GM23248 (cell line): ENCODE measurements around the gene KPNA2. TPM values are rescaled to one million over a fixed set of nuclear protein-coding genes. Genes with fewer than 3 reads are reported as not detected.
"Not testable (repeated sequence)": the region's sequence is repeated elsewhere in the genome, so short reads cannot be mapped to it uniquely, and the experiment has no call there.

Experiments used
- DNase-seq: peaks from one replicate; pipeline ENCODE4 v3.0.0-alpha.2; 2015
- H2AFZ ChIP-seq: fragments of 200-600 bp; sonication (generic); 2 replicates; pipeline ENCODE4 v1.6.1; 2016; ENCODE audit warnings: antibody characterized with exemption
- H3F3A ChIP-seq: fragments of 200-600 bp; sonication (generic); 2 replicates; pipeline ENCODE4 v1.6.1; 2016; ENCODE audit warnings: mild to moderate bottlenecking, antibody characterized with exemption, mixed run types; ENCODE audit not compliant: insufficient read depth
- H3K27ac ChIP-seq: fragments of 200-600 bp; sonication (generic); 2 replicates; pipeline ENCODE4 v1.5.1; 2016; ENCODE audit warnings: mild to moderate bottlenecking
- H3K27me3 ChIP-seq: fragments of 200-600 bp; sonication (generic); replicated peaks from 2 replicates; pipeline ENCODE4 v1.6.1; 2016; ENCODE audit warnings: mild to moderate bottlenecking; ENCODE audit not compliant: insufficient read depth
- H3K36me3 ChIP-seq: fragments of 200-600 bp; sonication (generic); 2 replicates; pipeline ENCODE4 v1.6.1; 2016; ENCODE audit warnings: low read depth, mild to moderate bottlenecking
- H3K4me1 ChIP-seq: fragments of 200-600 bp; sonication (generic); 2 replicates; pipeline ENCODE4 v1.6.1; 2016; ENCODE audit warnings: mild to moderate bottlenecking; ENCODE audit not compliant: insufficient read depth
- H3K4me2 ChIP-seq: fragments of 200-600 bp; sonication (generic); one replicate; pipeline ENCODE4 v1.6.1; 2016; ENCODE audit warnings: mild to moderate bottlenecking; ENCODE audit not compliant: unreplicated experiment
- H3K4me3 ChIP-seq: fragments of 200-600 bp; sonication (generic); 2 replicates; pipeline ENCODE4 v1.5.1; 2016; ENCODE audit warnings: mild to moderate bottlenecking
- H3K79me2 ChIP-seq: fragments of 200-600 bp; sonication (generic); 2 replicates; pipeline ENCODE4 v1.6.1; 2016; ENCODE audit warnings: mild to moderate bottlenecking; ENCODE audit not compliant: insufficient read depth
- H3K9ac ChIP-seq: fragments of 200-600 bp; sonication (generic); 2 replicates; pipeline ENCODE4 v1.6.1; 2016; ENCODE audit warnings: mild to moderate bottlenecking
- H3K9me2 ChIP-seq: fragments of 200-600 bp; sonication (generic); 2 replicates; pipeline ENCODE4 v1.6.1; 2016; ENCODE audit warnings: mixed run types, mild to moderate bottlenecking, moderate library complexity; ENCODE audit not compliant: insufficient read depth
- H3K9me3 ChIP-seq: fragments of 200-600 bp; sonication (generic); one replicate; pipeline ENCODE4 v1.6.1; 2017; ENCODE audit warnings: low read depth
- H4K20me1 ChIP-seq: fragments of 200-600 bp; sonication (generic); 2 replicates; pipeline ENCODE4 v1.6.0; 2016; ENCODE audit not compliant: insufficient read depth
- EZH2 ChIP-seq: fragments of 200-600 bp; sonication (generic); IDR thresholded peaks from 2 replicates; pipeline ENCODE4 v1.6.1; 2018; ENCODE audit warnings: antibody characterized with exemption, mild to moderate bottlenecking; ENCODE audit not compliant: insufficient read depth, poor library complexity, severe bottlenecking
- EZH2phosphoT487 ChIP-seq: fragments of 200-600 bp; sonication (generic); IDR thresholded peaks from 2 replicates; pipeline ENCODE4 v1.6.1; 2018; ENCODE audit warnings: antibody characterized with exemption, moderate library complexity, mild to moderate bottlenecking, low read depth; ENCODE audit not compliant: insufficient read depth
- WGBS, 2 experiments: methylation state at CpG; one replicate each; pipeline ENCODE4 v1.1.6; 2015 to 2017; ENCODE audit warnings: low lambda C conversion rate in 2 of 2, low coverage in 1 of 2; ENCODE audit errors: missing lambda C conversion rate in 2 of 2; 5-methylcytosine and 5-hydroxymethylcytosine counted together
- in situ Hi-C: fragments of 300-500 bp; cut with MboI; formaldehyde crosslinking; loops from 2 replicates; pipeline ENCODE4 v1.15.0; 2020
- polyA plus RNA-seq: library from polyadenylated mRNA; unstranded; fragments of >200 nt; fragmentation: Nextera tagmentation; extraction: Ambion mirVana; gene quantifications from 2 replicates; pipeline ENCODE4 v1.2.1, GENCODE V29; 2016
- total RNA-seq: library from RNA; depleted of rRNA; stranded (reverse); fragments of >200 nt; shearing (Covaris generic); gene quantifications from 2 replicates; pipeline ENCODE4 v1.2.3, GENCODE V29; 2014

KPNA2 gene
- total and polyA plus RNA-seq, 2 experiments from 2014 or later: 98.2 to 159 TPM

DNA sequence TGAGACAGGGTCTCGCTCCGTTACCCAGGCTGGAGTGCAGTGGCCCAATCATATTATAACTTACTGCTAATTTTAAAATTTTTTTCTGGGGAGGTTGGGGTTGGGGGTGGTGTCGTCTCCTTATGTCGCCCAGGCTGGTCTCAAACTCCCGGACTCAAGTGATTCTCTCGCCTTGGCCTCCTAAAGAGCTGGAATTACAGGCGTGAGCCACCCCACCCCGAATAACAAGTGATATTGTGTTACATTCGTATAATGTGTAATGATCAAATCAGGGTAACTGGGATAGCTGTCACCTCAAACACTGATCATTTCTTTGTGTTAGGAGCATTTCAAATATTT, 16.2 kb upstream of the KPNA2 start:
- Histone ChIP-seq H3K4me2 (no peak overlapping the region), H4K20me1 (no peaks in the 10 kb centered on the region), H2AFZ (no peak overlapping the region), H3K36me3 (no peaks in the 10 kb centered on the region), H3K9ac (no peak overlapping the region), H3F3A (0 out of 2 replicates have a peak, but pooled peaks cover 4% of the 10 kb centered on the region), H3K9me3 (no peaks in the 10 kb centered on the region), H3K4me1 (no peaks in the 10 kb centered on the region), H3K27me3 (no peaks in the 10 kb centered on the region), H3K9me2 (no peaks in the 10 kb centered on the region), H3K4me3 (no peak overlapping the region), H3K27ac (no peak overlapping the region), H3K79me2 (no peaks in the 10 kb centered on the region)
- TF ChIP-seq EZH2 (no peak), EZH2phosphoT487 (no peak)
- no peak for DNase-seq
- 69 to 70% methylated on average over 9 of the region's 9 CpGs for WGBS, 2 experiments
- in situ Hi-C loops: no loop called here

DNA sequence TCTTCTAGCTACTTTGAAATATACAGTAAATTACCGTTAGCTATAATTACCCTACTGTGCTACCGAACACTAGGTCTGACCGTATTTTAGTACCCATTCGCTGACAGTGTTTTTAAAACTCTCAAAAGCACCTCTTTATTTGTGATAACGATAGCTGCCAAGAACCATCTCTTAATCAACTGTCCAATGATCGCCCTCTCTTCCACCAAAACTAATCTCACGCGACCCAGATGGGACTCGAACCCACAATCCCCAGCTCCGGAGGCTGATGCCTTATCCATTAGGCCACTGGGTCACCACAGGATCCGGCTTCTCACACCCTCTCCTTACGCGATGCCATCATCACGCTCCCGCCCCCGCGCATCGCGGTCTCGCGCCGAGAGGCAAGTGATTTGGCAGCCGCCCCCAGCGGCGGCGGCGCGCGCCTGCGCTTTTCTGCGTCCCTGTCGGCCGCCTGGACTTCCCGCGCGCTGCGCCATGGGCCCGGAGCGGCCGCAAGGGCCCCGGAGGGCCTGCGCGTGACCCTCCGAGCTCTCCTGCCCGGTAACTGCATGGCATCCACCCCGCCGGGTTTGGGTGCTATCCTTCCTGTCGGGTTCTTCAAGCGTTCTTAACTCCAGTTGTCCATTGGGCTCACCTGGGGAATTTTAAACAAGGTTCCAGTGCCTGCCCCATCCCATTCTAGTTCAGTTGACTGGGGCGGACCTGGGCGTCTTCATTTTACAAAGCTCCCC, 15.7 kb upstream of the KPNA2 start:
- WGBS, 2 experiments: 1% methylated on average over 43 to 51 of the region's 51 CpGs
- Histone ChIP-seq H3K4me2 (peak overlapping the region; percentile 88), H3K9me3 (no peaks in the 10 kb centered on the region), H3K36me3 (no peaks in the 10 kb centered on the region), H4K20me1 (no peaks in the 10 kb centered on the region), H3F3A (0 out of 2 replicates have a peak, but pooled peaks cover 4% of the 10 kb centered on the region), H3K79me2 (no peaks in the 10 kb centered on the region), H3K27me3 (no peaks in the 10 kb centered on the region), H3K27ac (peak overlapping the region; percentile 27), H3K9ac (peak overlapping the region; percentile 81), H3K9me2 (no peaks in the 10 kb centered on the region), H2AFZ (peak overlapping the region; percentile 99), H3K4me3 (peak overlapping the region; percentile 83), H3K4me1 (no peaks in the 10 kb centered on the region)
- in situ Hi-C loops: no loop called here
- no peak for TF ChIP-seq EZH2phosphoT487
- no peak for TF ChIP-seq EZH2
- DNase-seq: peak; percentile 95

DNA sequence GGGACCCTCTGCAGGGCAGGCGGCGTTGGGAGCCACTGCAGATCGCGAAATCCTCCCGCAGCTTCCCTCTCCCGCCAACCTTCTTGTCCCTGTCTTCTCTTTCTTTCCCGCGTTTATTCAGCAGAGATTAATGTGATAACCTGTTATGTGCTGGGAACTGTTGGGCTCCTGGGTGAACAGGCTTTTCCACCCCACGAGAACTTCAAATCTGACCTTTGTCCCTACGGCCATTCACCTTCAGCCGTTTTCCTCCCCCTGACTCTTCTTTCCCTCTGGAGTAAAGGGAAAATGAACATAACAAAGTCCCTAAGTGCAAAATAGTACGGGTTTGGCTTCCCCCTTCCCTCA, 15.2 kb upstream of the KPNA2 start:
- peak overlapping the region; percentile 27 for H3K27ac ChIP-seq
- H2AFZ ChIP-seq: peak overlapping the region; percentile 99
- peak overlapping the region; percentile 81 for H3K9ac ChIP-seq
- no peaks in the 10 kb centered on the region for H3K79me2 ChIP-seq
- in situ Hi-C loops: no loop called here
- H3K9me2 ChIP-seq: no peaks in the 10 kb centered on the region
- DNase-seq: no peak
- no peaks in the 10 kb centered on the region for H3K9me3 ChIP-seq
- H3K36me3 ChIP-seq: no peaks in the 10 kb centered on the region
- 1 to 2% methylated on average over 12 of the region's 12 CpGs for whole genome bisulfite sequencing, 2 experiments
- peak overlapping the region; percentile 88 for H3K4me2 ChIP-seq
- H3K27me3 ChIP-seq: no peaks in the 10 kb centered on the region
- no peaks in the 10 kb centered on the region for H3K4me1 ChIP-seq
- H3F3A ChIP-seq: 0 out of 2 replicates have a peak, but pooled peaks cover 4% of the 10 kb centered on the region
- no peaks in the 10 kb centered on the region for H4K20me1 ChIP-seq
- TF ChIP-seq EZH2 (no peak), EZH2phosphoT487 (no peak)
- H3K4me3 ChIP-seq: peak overlapping the region; percentile 83

DNA sequence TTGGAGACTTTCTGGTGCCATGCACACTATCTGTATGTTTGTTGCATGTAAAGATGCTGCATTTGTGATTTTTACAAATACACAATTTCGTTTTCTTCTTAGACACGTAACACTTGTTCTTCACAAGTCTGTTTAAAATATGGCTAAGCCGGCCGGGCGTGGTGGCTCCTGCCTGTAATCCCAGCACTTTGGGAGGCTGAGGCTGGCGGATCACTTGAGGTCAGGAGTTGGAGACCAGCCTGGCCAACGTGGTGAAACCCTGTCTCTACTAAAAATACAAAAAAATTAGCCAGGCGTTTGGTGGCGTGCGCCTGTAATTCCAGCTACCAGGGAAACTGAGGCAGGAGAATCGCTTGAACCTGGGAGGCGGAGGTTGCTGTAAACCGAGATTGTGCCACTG, 14.7 kb upstream of the KPNA2 start:
- Histone ChIP-seq H3K4me2 (peak overlapping the region; percentile 88), H2AFZ (peak overlapping the region; percentile 99), H3K4me3 (peak overlapping the region; percentile 83), H3K9ac (peak overlapping the region; percentile 81)
- H3F3A ChIP-seq, H3K27ac ChIP-seq, H3K36me3 ChIP-seq, H3K9me3 ChIP-seq, H3K4me1 ChIP-seq, H3K9me2 ChIP-seq, H3K79me2 ChIP-seq, DNase-seq, in situ Hi-C loops, H3K27me3 ChIP-seq, H4K20me1 ChIP-seq: not testable (repeated sequence)
- 83 to 85% methylated on average over 12 to 13 of the region's 13 CpGs for WGBS, 2 experiments

DNA sequence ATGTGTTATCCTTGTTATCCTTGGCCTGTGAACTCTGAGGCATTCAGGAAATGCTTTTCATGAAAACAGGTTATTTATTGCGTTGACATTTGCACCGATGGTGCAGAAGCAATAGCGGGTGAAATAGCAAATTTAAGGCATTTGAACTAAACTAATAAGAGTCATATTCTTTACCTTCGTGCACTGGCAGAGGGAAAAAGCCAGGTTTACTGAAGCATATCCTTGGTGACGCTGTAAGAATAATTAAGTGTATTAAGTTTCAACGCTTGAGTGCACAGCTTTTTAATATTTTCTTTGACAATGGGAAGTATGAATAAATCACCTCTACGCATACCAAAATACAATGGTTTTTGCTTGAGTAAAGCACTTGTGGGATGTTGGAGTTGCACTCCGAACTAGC, 13.6 kb upstream of the KPNA2 start:
- Histone ChIP-seq H3K9ac (no peak overlapping the region), H4K20me1 (no peaks in the 10 kb centered on the region), H3K27ac (no peak overlapping the region), H3K79me2 (no peaks in the 10 kb centered on the region), H3F3A (0 out of 2 replicates have a peak, but pooled peaks cover 4% of the 10 kb centered on the region), H3K9me3 (no peaks in the 10 kb centered on the region), H2AFZ (no peak overlapping the region), H3K36me3 (no peaks in the 10 kb centered on the region), H3K4me2 (no peak overlapping the region), H3K9me2 (no peaks in the 10 kb centered on the region), H3K27me3 (no peaks in the 10 kb centered on the region), H3K4me1 (no peaks in the 10 kb centered on the region), H3K4me3 (no peak overlapping the region)
- in situ Hi-C loops: no loop called here
- no peak for TF ChIP-seq EZH2phosphoT487
- TF ChIP-seq EZH2: no peak
- no peak for DNase-seq
- WGBS, 2 experiments: 81 to 86% methylated on average over 8 of the region's 8 CpGs

DNA sequence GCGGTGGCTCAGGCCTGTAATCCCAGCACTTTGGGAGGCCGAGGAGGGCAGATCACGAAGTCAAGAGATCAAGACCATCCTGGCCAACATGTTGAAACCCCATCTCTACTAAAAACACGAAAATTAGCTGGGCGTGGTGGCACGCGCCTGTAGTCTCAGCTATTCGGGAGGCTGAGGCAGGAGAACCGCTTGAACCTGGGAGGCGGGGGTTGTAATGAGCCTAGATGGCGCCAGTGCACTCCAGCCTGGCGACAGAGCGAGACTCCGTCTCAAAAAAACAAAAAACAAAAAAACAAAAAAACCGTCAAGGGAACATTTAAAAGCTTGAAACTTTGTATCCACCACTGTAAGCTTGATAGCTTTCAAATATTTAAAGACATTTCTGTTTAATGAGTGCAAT, 13.0 kb upstream of the KPNA2 start:
- H3K36me3 ChIP-seq, H3K79me2 ChIP-seq, H3F3A ChIP-seq, DNase-seq, H3K9me3 ChIP-seq, H3K4me3 ChIP-seq, H3K9me2 ChIP-seq, H3K4me1 ChIP-seq, H2AFZ ChIP-seq, H3K9ac ChIP-seq, in situ Hi-C loops, H3K27ac ChIP-seq, H3K4me2 ChIP-seq, H4K20me1 ChIP-seq, H3K27me3 ChIP-seq: not testable (repeated sequence)
- WGBS, 2 experiments: 90 to 91% methylated on average over 15 of the region's 15 CpGs
